AG09309 (cell line): ENCODE results near the gene SIKE1.
"Not testable (repeated sequence)": the region's sequence is repeated elsewhere in the genome, so short reads cannot be mapped to it uniquely, and the experiment has no call there.

Experiments
- DNase-seq: peaks from one replicate; pipeline ENCODE4 v3.0.0-alpha.2; 2010; ENCODE audit warnings: low read depth
- H3K4me3 ChIP-seq: 2 replicates; pipeline ENCODE4 v1.5.1; 2011; ENCODE audit warnings: mild to moderate bottlenecking, low read depth, low read length, moderate library complexity; ENCODE audit not compliant: control insufficient read depth
- CTCF ChIP-seq: IDR thresholded peaks from 2 replicates; pipeline ENCODE4 v1.5.1; 2011; ENCODE audit warnings: mild to moderate bottlenecking, low read depth, low read length, inconsistent platforms; ENCODE audit not compliant: insufficient read depth, control insufficient read depth; ENCODE audit errors: missing control alignments

Gene SIKE1

GRCh38 chr1:114755006-114755931 lies 25.2 kb downstream of the SIKE1 start:
- DNase-seq = no peak
- H3K4me3 ChIP-seq = no peak overlapping the region; the same call in 1 of the 2 replicates
- no peak for TF ChIP-seq CTCF

GRCh38 chr1:114753702-114754101 lies 26.8 kb downstream of the SIKE1 start:
- not testable (repeated sequence) for DNase-seq, H3K4me3 ChIP-seq

GRCh38 chr1:114753143-114753542 lies 27.3 kb downstream of the SIKE1 start:
- no peak for DNase-seq
- no peak overlapping the region for H3K4me3 ChIP-seq
- no peak for TF ChIP-seq CTCF

GRCh38 chr1:114750780-114751179 lies 29.7 kb downstream of the SIKE1 start:
- TF ChIP-seq CTCF = no peak

GRCh38 chr1:114749835-114750234 lies 30.6 kb downstream of the SIKE1 start:
- H3K4me3 ChIP-seq = no peak overlapping the region
- DNase-seq = no peak
- TF ChIP-seq CTCF = no peak

More at GRCh38 chr1:114750780-114751179, 29.7 kb downstream of the SIKE1 start:
- no peak for DNase-seq
- H3K4me3 ChIP-seq = no peak overlapping the region

GRCh38 chr1:114746450-114747121 lies 33.9 kb downstream of the SIKE1 start:
- H3K4me3 ChIP-seq = no peak overlapping the region
- no peak for TF ChIP-seq CTCF
- no peak for DNase-seq

- TF ChIP-seq CTCF = no peak
- no peak for DNase-seq
- H3K4me3 ChIP-seq = no peak overlapping the region
Observed at GRCh38 chr1:114745291-114745690, 35.2 kb downstream of the SIKE1 start.
